ENCODE results near the gene SPP1. TPM values are rescaled to one million over a fixed set of nuclear protein-coding genes. Genes with fewer than 3 reads are reported as not detected.

SPP1 gene
- total and polyA plus RNA-seq, 9 of the 15 experiments (the other 6 are each of a cell fraction or from before 2014, with no cell fraction given), result 0.10 to 0.64 TPM; not detected in 7

Small RNA genes within 50 kb of the gene (small RNA-seq; reads per million reads assigned to genes)
- not detected for gene RNU1-36P

Other genes starting within 250 kb of the SPP1 start
- not detected in 2 replicates for gene IBSP, start 176.2 kb upstream of the SPP1 start, total RNA-seq (2014; rRNA removed)
- not detected in 2 replicates for gene IBSP, start 176.2 kb upstream of the SPP1 start, total RNA-seq (2014; rRNA removed; fragmentation: Illumina TruSeq; extraction: Trizol)
- gene IBSP, start 176.2 kb upstream of the SPP1 start, total RNA-seq (2015; rRNA removed; fragmentation: Illumina TruSeq; extraction: Trizol), result not detected in 2 replicates
- not detected in 2 replicates for gene IBSP, start 176.2 kb upstream of the SPP1 start, total RNA-seq (2021)
- not detected in 2 replicates for gene IBSP, start 176.2 kb upstream of the SPP1 start, polyA plus RNA-seq (2011; rRNA removed)
- gene IBSP, start 176.2 kb upstream of the SPP1 start, polyA plus RNA-seq (2014; fragmentation: Illumina TruSeq; extraction: Trizol), result not detected in 2 replicates
- not detected for gene IBSP, start 176.2 kb upstream of the SPP1 start, polyA plus RNA-seq (2014; fragmentation: Nextera tagmentation; extraction: Ambion mirVana)
- not detected in 2 replicates for gene IBSP, start 176.2 kb upstream of the SPP1 start, polyA plus RNA-seq (2014; rRNA removed)
- not detected in 2 replicates for gene MEPE, start 142.7 kb upstream of the SPP1 start, total RNA-seq (2014; rRNA removed)
- not detected in 2 replicates for gene MEPE, start 142.7 kb upstream of the SPP1 start, total RNA-seq (2014; rRNA removed; fragmentation: Illumina TruSeq; extraction: Trizol)
- not detected in 2 replicates for gene MEPE, start 142.7 kb upstream of the SPP1 start, total RNA-seq (2015; rRNA removed; fragmentation: Illumina TruSeq; extraction: Trizol)
- not detected in 2 replicates for gene MEPE, start 142.7 kb upstream of the SPP1 start, total RNA-seq (2021)
- gene MEPE, start 142.7 kb upstream of the SPP1 start, polyA plus RNA-seq (2011; rRNA removed), result not detected in 2 replicates
- not detected in 2 replicates for gene MEPE, start 142.7 kb upstream of the SPP1 start, polyA plus RNA-seq (2014; fragmentation: Illumina TruSeq; extraction: Trizol)
- not detected for gene MEPE, start 142.7 kb upstream of the SPP1 start, polyA plus RNA-seq (2014; fragmentation: Nextera tagmentation; extraction: Ambion mirVana)
- not detected in 2 replicates for gene MEPE, start 142.7 kb upstream of the SPP1 start, polyA plus RNA-seq (2014; rRNA removed)
- 0.12 and 0.45 TPM in 2 replicates for gene PKD2, start 31.9 kb downstream of the SPP1 start, total RNA-seq (2014; rRNA removed)
- gene PKD2, start 31.9 kb downstream of the SPP1 start, total RNA-seq (2014; rRNA removed; fragmentation: Illumina TruSeq; extraction: Trizol), result 0.58 and 0.89 TPM in 2 replicates
- gene PKD2, start 31.9 kb downstream of the SPP1 start, total RNA-seq (2015; rRNA removed; fragmentation: Illumina TruSeq; extraction: Trizol), result 0.87 and 1.2 TPM in 2 replicates
- gene PKD2, start 31.9 kb downstream of the SPP1 start, total RNA-seq (2021), result 0.45 and 0.47 TPM in 2 replicates
- 0.35 and 0.57 TPM in 2 replicates for gene PKD2, start 31.9 kb downstream of the SPP1 start, polyA plus RNA-seq (2011; rRNA removed)
- 0.34 and 0.36 TPM in 2 replicates for gene PKD2, start 31.9 kb downstream of the SPP1 start, polyA plus RNA-seq (2014; fragmentation: Illumina TruSeq; extraction: Trizol)
- under 1 TPM; 0.11 to 0.14 TPM for gene PKD2, start 31.9 kb downstream of the SPP1 start, polyA plus RNA-seq (2014; fragmentation: Nextera tagmentation; extraction: Ambion mirVana)
- gene PKD2, start 31.9 kb downstream of the SPP1 start, polyA plus RNA-seq (2014; rRNA removed), result 0.38 and 0.49 TPM in 2 replicates
- not detected in 2 replicates for gene ABCG2, start 182.9 kb downstream of the SPP1 start, total RNA-seq (2014; rRNA removed)
- 0.11 and 0.16 TPM in 2 replicates for gene ABCG2, start 182.9 kb downstream of the SPP1 start, total RNA-seq (2014; rRNA removed; fragmentation: Illumina TruSeq; extraction: Trizol)
- 0.11 TPM in 1 of 2 replicates, not detected in the other for gene ABCG2, start 182.9 kb downstream of the SPP1 start, total RNA-seq (2015; rRNA removed; fragmentation: Illumina TruSeq; extraction: Trizol)
- 0.04 TPM in 1 of 2 replicates, not detected in the other for gene ABCG2, start 182.9 kb downstream of the SPP1 start, total RNA-seq (2021)
- 0.01 and 0.36 TPM in 2 replicates for gene ABCG2, start 182.9 kb downstream of the SPP1 start, polyA plus RNA-seq (2011; rRNA removed)
- gene ABCG2, start 182.9 kb downstream of the SPP1 start, polyA plus RNA-seq (2014; fragmentation: Illumina TruSeq; extraction: Trizol), result 0.01 TPM in 1 of 2 replicates, not detected in the other
- gene ABCG2, start 182.9 kb downstream of the SPP1 start, polyA plus RNA-seq (2014; fragmentation: Nextera tagmentation; extraction: Ambion mirVana), result under 1 TPM in 1 of 2 experiments, not detected in 1; 0.03 TPM
- not detected in 2 replicates for gene ABCG2, start 182.9 kb downstream of the SPP1 start, polyA plus RNA-seq (2014; rRNA removed)

Measured in K562 (cell line).